Upper lobe of left lung (tissue), 4 donors: ENCODE data around the gene DYSF.

Experiments
- CTCF ChIP-seq, 6 experiments: fragments of 450-650 bp in 4 of 6; fragments of 200-600 bp in 2 of 6; sonication (generic) in 2 of 6; IDR thresholded peaks; one replicate each; pipeline ENCODE4 v1.5.1; 2016 to 2019; ENCODE audit warnings: antibody characterized with exemption in 6 of 6
- EP300 ChIP-seq, 4 donors: sonication (generic); formaldehyde crosslinking; IDR thresholded peaks; one replicate each; pipeline ENCODE4 v1.5.1; 2017; ENCODE audit warnings: antibody characterized with exemption in 4 of 4, control low read depth in 2 of 4
- POLR2A ChIP-seq, 4 donors: fragments of 450-650 bp; IDR thresholded peaks; one replicate each; pipeline ENCODE4 v1.5.1; 2016 to 2017; ENCODE audit warnings: antibody characterized with exemption in 4 of 4, mild to moderate bottlenecking in 2 of 4
- POLR2AphosphoS5 ChIP-seq, 2 donors: sonication (generic); formaldehyde crosslinking; IDR thresholded peaks; one replicate each; pipeline ENCODE4 v1.5.1; 2017; ENCODE audit warnings: antibody characterized with exemption in 2 of 2

GRCh38 chr2:71482055-71482454 is 28.7 kb downstream of the DYSF start:
- no peak for TF ChIP-seq POLR2A (IDR thresholded peaks at IDR 0.05)
- no peak for TF ChIP-seq CTCF (IDR thresholded peaks at IDR 0.05)
- TF ChIP-seq POLR2AphosphoS5 (IDR thresholded peaks at IDR 0.05), result no peak
- no peak for TF ChIP-seq EP300 (IDR thresholded peaks at IDR 0.05)
